Measurements from ENCODE around the gene LGALS7.
"Not testable (repeated sequence)": the region's sequence is repeated elsewhere in the genome, so short reads cannot be mapped to it uniquely, and the experiment has no call there.

The LGALS7 gene

GRCh38 chr19:38780443-38780842 lies 7.1 kb upstream of the LGALS7 start:
- TF ChIP-seq CTCF (conservative IDR thresholded peaks at IDR 0.05; ENCODE audit: control insufficient read depth, insufficient read depth, low read depth, low read length): no peak
- no peak overlapping the region for H3K4me3 ChIP-seq (ENCODE audit: control insufficient read depth, low read depth, low read length)
- no peak for DNase-seq (ENCODE audit: low read depth)

- no peak for DNase-seq (ENCODE audit: low read depth)
- TF ChIP-seq CTCF (conservative IDR thresholded peaks at IDR 0.05; ENCODE audit: control insufficient read depth, insufficient read depth, low read depth, low read length): no peak
Observed at GRCh38 chr19:38778733-38779132, 5.4 kb upstream of the LGALS7 start.

GRCh38 chr19:38774181-38774950 lies 1.0 kb upstream of the LGALS7 start:
- no peak overlapping the region for H3K4me3 ChIP-seq (ENCODE audit: control insufficient read depth, low read depth, low read length)
- TF ChIP-seq CTCF (conservative IDR thresholded peaks at IDR 0.05; ENCODE audit: control insufficient read depth, insufficient read depth, low read depth, low read length): no peak
- DNase-seq (ENCODE audit: low read depth): no peak

More at GRCh38 chr19:38778733-38779132, 5.4 kb upstream of the LGALS7 start:
- H3K4me3 ChIP-seq (ENCODE audit: control insufficient read depth, low read depth, low read length): no peak overlapping the region

GRCh38 chr19:38771569-38771968 lies 1.7 kb downstream of the LGALS7 start:
- DNase-seq (ENCODE audit: low read depth); H3K4me3 ChIP-seq (ENCODE audit: control insufficient read depth, low read depth, low read length): not testable (repeated sequence)

- H3K4me3 ChIP-seq (ENCODE audit: control insufficient read depth, low read depth, low read length); DNase-seq (ENCODE audit: low read depth): not testable (repeated sequence)
Observed at GRCh38 chr19:38770949-38771275, 2.4 kb downstream of the LGALS7 start.

- not testable (repeated sequence) for H3K4me3 ChIP-seq (ENCODE audit: control insufficient read depth, low read depth, low read length)
Observed at GRCh38 chr19:38770228-38770948, 2.9 kb downstream of the LGALS7 start.

GRCh38 chr19:38769635-38770211 lies 3.6 kb downstream of the LGALS7 start:
- peak; percentile 53 for TF ChIP-seq CTCF (conservative IDR thresholded peaks at IDR 0.05; ENCODE audit: control insufficient read depth, insufficient read depth, low read depth, low read length)
- H3K4me3 ChIP-seq (ENCODE audit: control insufficient read depth, low read depth, low read length): no peak overlapping the region
- DNase-seq (ENCODE audit: low read depth): peak; percentile 72

More at GRCh38 chr19:38770228-38770948, 2.9 kb downstream of the LGALS7 start:
- not testable (repeated sequence) for DNase-seq (ENCODE audit: low read depth)

GRCh38 chr19:38766276-38767047 lies 6.9 kb downstream of the LGALS7 start:
- no peak for TF ChIP-seq CTCF (conservative IDR thresholded peaks at IDR 0.05; ENCODE audit: control insufficient read depth, insufficient read depth, low read depth, low read length)
- no peak for DNase-seq (ENCODE audit: low read depth)
- H3K4me3 ChIP-seq (ENCODE audit: control insufficient read depth, low read depth, low read length): no peak overlapping the region

Data from fibroblast of mammary gland (primary cell).